Measurements from ENCODE around the gene NOA1.

The NOA1 gene

GRCh38 chr4:56977321-56978012 is at the start of gene NOA1:
Gene NOA1 (minus strand): TSS chr4:56977606. CDS start chr4:56977585, 21 bp downstream.
- DNase-seq, result peak; percentile 98

DNA sequence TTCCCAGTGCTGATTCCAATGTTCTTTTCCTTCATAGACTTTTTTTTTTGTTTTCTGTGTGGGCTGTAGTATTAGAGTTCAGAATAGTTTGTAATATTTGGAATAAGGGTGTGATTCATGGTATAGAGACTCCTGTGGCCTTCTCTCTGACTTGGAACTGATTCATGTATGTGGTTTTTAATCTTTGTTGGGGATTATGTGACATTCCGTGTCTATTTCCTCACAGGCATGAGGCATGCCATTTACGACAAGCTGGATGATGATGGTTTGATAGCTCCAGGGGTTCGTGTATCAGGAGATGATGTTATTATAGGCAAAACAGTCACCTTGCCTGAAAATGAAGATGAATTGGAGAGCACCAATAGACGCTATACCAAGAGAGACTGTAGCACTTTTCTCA is 45.7 kb upstream of the NOA1 start:
- DNase-seq, result no peak

DNA sequence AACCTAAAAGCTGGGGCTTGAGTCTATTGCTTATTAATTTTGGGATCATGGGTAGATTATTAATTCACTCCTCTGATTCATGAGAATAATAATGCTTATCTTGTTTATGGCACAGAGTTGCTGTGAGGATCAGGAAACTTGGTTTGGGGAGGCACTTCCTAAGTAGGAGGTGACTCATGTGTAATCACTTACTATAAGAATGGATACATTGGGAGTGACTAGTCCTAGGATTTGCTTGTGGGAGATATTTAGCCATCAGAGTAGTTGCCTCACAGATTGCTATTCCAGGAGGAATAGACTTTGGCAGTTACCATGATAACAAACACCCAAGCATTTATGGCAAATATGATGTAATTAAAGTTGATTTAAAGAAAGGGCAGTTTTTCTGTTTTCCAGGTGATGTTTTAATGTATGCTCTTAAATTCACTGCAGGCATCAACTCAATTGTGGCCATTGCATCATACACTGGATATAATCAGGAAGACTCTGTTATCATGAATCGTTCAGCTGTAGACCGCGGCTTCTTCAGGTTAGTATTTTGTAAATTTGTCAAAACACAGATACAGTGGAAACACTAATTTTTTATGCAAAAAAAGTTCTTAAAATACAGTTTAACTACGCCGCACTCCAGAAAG is 43.2 kb upstream of the NOA1 start:
- DNase-seq, result no peak

GRCh38 chr4:57018980-57019379 is 41.6 kb upstream of the NOA1 start:
- no peak for DNase-seq

GRCh38 chr4:57013543-57014120 is 36.2 kb upstream of the NOA1 start:
- DNase-seq, result no peak

GRCh38 chr4:56999751-57000150 is 22.3 kb upstream of the NOA1 start:
- no peak for DNase-seq

- no peak for DNase-seq
Observed at GRCh38 chr4:56995525-56995924, 18.1 kb upstream of the NOA1 start.

- no peak for DNase-seq
Observed at GRCh38 chr4:56990109-56990905, 12.9 kb upstream of the NOA1 start.

DNA sequence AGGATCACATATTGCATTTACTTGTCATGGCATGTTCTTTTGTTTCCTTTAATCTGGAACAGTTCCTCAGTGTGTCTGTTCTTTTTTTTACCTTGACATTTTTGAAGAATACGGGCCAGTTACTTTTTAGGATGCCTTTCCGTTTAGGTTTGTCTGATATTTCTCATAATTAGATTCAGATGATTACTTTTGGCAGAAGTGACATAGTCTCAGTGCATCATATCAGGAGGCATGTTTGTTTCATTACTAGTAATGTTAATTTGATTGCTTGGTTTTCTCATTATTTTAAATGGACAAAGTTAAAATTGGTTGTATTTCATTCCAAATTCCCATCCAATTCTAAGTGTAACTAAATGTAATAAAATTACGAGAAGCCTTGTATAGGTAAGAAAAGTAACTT is 9.5 kb upstream of the NOA1 start:
- DNase-seq, result no peak

DNA sequence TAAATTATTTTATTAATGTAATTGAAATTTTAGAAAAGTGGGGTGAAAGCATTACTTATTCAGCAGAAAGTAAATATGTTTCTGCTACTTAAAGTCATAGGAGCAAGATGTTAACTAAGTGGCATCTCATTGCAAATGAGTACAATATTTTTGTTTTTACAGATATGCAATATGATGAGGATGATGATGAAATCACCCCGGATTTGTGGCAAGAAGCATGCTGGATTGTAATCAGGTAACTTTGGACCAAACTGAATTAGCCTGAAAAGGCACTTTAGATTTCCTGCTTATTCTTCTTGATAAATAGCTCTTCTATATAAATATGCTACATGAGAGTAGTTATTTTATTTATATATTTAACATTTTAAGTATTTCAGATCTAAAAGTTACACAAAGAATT is 8.8 kb upstream of the NOA1 start:
- DNase-seq, result no peak

- DNase-seq, result no peak
Observed at GRCh38 chr4:56981795-56982201, 4.4 kb upstream of the NOA1 start.

GRCh38 chr4:56979421-56980072 is 2.1 kb upstream of the NOA1 start:
- peak; percentile 71 for DNase-seq

GRCh38 chr4:56978750-56979303 is 1.4 kb upstream of the NOA1 start, which contains the start of gene POLR2B:
Gene POLR2B (plus strand): TSS chr4:56978896. CDS start chr4:56978986, 90 bp downstream.
- peak; percentile 95 for DNase-seq

GRCh38 chr4:56976837-56977320 is 527 bp downstream of the NOA1 start:
- DNase-seq, result peak; percentile 65

- DNase-seq, result peak; percentile 23
Observed at GRCh38 chr4:56976283-56976836, 1.0 kb downstream of the NOA1 start.

- DNase-seq, result no peak
Observed at GRCh38 chr4:56973336-56973735, 4.1 kb downstream of the NOA1 start.

GRCh38 chr4:56972809-56973208 is 4.6 kb downstream of the NOA1 start:
- no peak for DNase-seq

DNA sequence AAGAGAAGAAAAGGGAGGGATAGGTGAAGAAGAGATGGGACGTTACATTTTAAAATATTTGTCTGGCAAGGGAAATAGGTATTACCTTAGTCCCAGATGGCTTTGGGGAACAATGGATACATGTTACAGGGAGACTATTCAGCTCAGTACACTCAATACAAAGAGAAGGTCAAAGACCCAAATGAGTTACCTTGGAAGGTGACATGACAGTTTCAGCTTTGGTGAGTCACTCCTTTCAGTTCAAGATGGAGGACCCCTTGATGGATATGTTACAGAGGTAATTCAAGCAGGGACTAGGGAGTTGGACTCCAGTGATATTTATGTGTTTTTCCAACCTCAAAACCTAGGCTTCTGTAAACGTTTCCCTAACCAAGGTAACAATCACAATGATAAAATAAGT is 5.0 kb downstream of the NOA1 start:
- DNase-seq, result no peak

GRCh38 chr4:56971383-56971782 is 6.0 kb downstream of the NOA1 start:
- no peak for DNase-seq

DNA sequence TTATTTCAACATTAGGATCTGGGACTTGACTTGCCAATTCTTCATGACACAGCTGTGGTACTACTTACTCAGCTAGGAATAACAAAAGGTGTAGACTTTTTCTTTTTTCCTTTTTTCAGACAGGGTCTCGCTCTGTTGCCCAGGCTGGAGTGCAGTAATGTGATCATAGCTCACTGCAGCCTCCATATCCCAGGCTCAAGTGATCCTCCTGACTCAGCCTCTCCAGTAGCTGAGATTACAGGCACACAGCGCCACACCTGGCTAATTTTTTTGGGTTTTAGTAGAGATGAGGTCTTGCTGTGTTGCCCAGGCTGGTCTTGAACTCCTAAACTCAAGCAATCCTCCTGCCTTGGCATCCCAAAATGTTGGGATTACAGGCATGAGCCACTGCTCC is 16.3 kb downstream of the NOA1 start:
- no peak for DNase-seq

DNA sequence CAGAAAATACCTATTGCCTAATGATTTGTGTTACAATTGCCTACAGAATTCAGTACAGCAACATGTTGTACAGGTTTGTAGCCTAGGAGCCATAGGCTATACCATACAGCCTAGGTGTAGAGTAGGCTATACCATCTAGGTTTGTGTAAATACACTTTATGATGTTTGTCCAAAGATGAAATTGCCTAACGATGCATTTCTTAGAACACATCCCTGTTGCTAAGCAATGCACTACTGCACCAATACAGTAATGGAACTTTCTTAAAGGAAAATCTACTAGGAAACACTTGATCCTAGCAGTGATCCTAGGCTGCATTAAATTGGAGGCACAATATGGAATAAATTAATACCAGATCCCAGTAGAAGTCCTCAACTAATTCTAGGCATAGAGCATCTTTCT is 18.3 kb downstream of the NOA1 start:
- DNase-seq, result no peak

DNA sequence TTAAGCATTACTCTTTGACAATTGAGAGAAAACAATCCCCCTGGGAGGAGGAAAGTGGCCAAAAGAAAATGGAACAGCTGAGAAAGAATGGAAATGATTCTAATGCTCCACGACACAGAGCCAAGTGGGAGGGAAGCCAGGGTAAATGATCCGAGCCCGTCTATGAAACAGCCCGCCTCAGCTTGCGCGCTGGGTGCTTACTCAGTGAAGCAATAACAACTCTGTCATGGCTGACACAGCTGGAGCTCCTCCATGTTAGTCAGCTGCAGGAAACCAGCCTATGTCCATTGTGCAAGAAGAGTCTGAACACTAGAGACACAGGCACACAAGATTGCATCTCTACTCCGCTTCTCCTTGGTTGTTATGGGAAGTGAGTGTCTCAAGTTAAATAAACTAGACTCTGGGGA is 19.3 kb downstream of the NOA1 start:
- DNase-seq, result no peak
